ENCODE data around the gene CHRNB1. TPM values are rescaled to one million over a fixed set of nuclear protein-coding genes. Genes with fewer than 3 reads are reported as not detected.

Gene CHRNB1
- total and polyA plus RNA-seq, 10 of the 15 experiments (the other 5 are each of a cell fraction or from before 2014, with no cell fraction given): 5.8 to 14.8 (median 11.3) TPM

DNA sequence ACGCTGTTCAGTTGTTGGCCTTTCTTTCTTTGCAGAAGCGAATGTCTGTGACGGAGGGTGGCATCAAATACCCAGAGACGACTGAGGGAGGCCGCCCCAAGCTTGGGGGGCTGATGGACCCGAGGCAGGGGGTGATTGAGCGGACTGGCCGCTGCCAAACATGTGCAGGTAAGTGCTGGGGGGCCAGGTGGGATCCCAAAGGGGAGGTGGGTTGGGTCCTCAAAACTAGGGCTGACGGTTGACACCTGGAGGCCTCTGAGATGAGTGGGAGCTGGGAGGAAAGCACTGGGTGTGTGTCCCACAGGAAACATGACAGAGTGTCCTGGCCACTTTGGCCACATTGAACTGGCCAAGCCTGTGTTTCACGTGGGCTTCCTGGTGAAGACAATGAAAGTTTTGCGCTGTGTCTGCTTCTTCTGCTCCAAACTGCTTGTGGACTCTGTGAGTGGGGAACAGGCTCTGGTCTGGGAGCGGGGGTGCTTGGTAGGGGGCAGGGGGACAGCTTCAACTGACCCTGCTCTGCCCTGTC is 51.1 kb downstream of the CHRNB1 start:
- Histone ChIP-seq H3K4me2 (ENCODE audit: control insufficient read depth, insufficient read depth) (no peak overlapping the region), H3K36me3 (ENCODE audit: control insufficient read depth in 2 of 2, insufficient read depth in 2 of 2, low read length in 1 of 2) (peaks cover 38 to 39% of the 10 kb centered on the region in 2 experiments), H3K79me2 (ENCODE audit: control insufficient read depth, insufficient read depth, low read length) (peaks cover 38% of the 10 kb centered on the region), H3K4me1 (ENCODE audit: control insufficient read depth, insufficient read depth, low read length) (no peaks in the 10 kb centered on the region), H4K20me1 (ENCODE audit: control insufficient read depth, insufficient read depth) (peaks cover 9% of the 10 kb centered on the region), H3K9ac (ENCODE audit: control insufficient read depth, insufficient read depth, low read length) (no peak overlapping the region), H3K4me3 (no peak overlapping the region), H3K27ac (ENCODE audit: control insufficient read depth, insufficient read depth) (no peak overlapping the region), H3K9me3 (replicated peaks; ENCODE audit: control insufficient read depth, insufficient read depth, low read length) (no peaks in the 10 kb centered on the region), H3K27me3 (replicated peaks in 1 of 2; ENCODE audit: control insufficient read depth in 2 of 2, insufficient read depth in 2 of 2, low read length in 1 of 2) (no peaks in the 10 kb centered on the region), H2AFZ (ENCODE audit: control insufficient read depth, low read depth, low read length) (no peak overlapping the region)
- TF ChIP-seq EED (IDR thresholded peaks at IDR 0.05; ENCODE audit: low read depth) (no peak), RELB (IDR thresholded peaks at IDR 0.05; ENCODE audit: low read depth) (no peak), BCL11A (IDR thresholded peaks at IDR 0.05; ENCODE audit: low read depth, low read length) (no peak), ZSCAN29 (IDR thresholded peaks at IDR 0.05) (no peak), E2F4 (IDR thresholded peaks at IDR 0.05; ENCODE audit: low read depth, low read length) (no peak), ZZZ3 (IDR thresholded peaks at IDR 0.05; ENCODE audit: control insufficient read depth, insufficient read length, low read depth) (no peak), BACH1 (IDR thresholded peaks at IDR 0.05; ENCODE audit: borderline replicate concordance) (no peak), ZNF592 (IDR thresholded peaks at IDR 0.05) (no peak), JUND (IDR thresholded peaks at IDR 0.05; ENCODE audit: low read depth, low read length) (no peak), POU2F2 (IDR thresholded peaks at IDR 0.05; ENCODE audit: borderline replicate concordance, low read depth, low read length) (no peak), FOXM1 (IDR thresholded peaks at IDR 0.05; ENCODE audit: low read depth, low read length) (no peak)
- TF ChIP-seq, protein P1, sequence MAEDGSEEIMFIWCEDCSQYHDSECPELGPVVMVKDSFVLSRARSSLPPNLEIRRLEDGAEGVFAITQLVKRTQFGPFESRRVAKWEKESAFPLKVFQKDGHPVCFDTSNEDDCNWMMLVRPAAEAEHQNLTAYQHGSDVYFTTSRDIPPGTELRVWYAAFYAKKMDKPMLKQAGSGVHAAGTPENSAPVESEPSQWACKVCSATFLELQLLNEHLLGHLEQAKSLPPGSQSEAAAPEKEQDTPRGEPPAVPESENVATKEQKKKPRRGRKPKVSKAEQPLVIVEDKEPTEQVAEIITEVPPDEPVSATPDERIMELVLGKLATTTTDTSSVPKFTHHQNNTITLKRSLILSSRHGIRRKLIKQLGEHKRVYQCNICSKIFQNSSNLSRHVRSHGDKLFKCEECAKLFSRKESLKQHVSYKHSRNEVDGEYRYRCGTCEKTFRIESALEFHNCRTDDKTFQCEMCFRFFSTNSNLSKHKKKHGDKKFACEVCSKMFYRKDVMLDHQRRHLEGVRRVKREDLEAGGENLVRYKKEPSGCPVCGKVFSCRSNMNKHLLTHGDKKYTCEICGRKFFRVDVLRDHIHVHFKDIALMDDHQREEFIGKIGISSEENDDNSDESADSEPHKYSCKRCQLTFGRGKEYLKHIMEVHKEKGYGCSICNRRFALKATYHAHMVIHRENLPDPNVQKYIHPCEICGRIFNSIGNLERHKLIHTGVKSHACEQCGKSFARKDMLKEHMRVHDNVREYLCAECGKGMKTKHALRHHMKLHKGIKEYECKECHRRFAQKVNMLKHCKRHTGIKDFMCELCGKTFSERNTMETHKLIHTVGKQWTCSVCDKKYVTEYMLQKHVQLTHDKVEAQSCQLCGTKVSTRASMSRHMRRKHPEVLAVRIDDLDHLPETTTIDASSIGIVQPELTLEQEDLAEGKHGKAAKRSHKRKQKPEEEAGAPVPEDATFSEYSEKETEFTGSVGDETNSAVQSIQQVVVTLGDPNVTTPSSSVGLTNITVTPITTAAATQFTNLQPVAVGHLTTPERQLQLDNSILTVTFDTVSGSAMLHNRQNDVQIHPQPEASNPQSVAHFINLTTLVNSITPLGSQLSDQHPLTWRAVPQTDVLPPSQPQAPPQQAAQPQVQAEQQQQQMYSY (CRISPR knock-in tag; IDR thresholded peaks at IDR 0.05): no peak
- ATAC-seq (no peak), DNase-seq (ENCODE audit: low read depth, low spot score) (no peak), FAIRE-seq (no peak)
- WGBS (ENCODE audit: insufficient coverage, insufficient replicate concordance, low lambda C conversion rate, missing lambda C conversion rate): 98% methylated on average over 10 of the region's 12 CpGs
- in situ Hi-C loops (cut with MboI): no loop called here
- ChIA-PET SMC1A (ENCODE audit: uncharacterized antibody, unreplicated experiment) (interaction anchor here (1.4 kb wide), 1 partner anchor 9 kb away, joined by 4 read pairs; no protein-coding TSS in a partner anchor), CTCF (interaction anchor here (1.0 kb wide), 1 partner anchor 135 kb away, joined by 3 read pairs; no protein-coding TSS in a partner anchor), POLR2A (no interaction called here), RAD21 (ENCODE audit: unreplicated experiment) (no interaction called here)
- BruUV-seq (replicated peaks): no TSS peak
- intact Hi-C loops (cut with micrococcal nuclease; ENCODE audit: unreplicated experiment): no loop called here

Data from GM12878 (cell line).